Upper lobe of left lung (tissue), 6 donors: Measurements from ENCODE around the gene RNF212B. TPM values are rescaled to one million over a fixed set of nuclear protein-coding genes. Genes with fewer than 3 reads are reported as not detected.

Experiments
- ATAC-seq, 2 donors: fragments of 200-7000 bp; cut with Tn5 transposase; one replicate each; pipeline ENCODE4 v1.9.1; 2022; ENCODE audit warnings: mild to moderate bottlenecking in 2 of 2, moderate library complexity in 2 of 2; ENCODE audit not compliant: low FRiP score in 2 of 2
- DNase-seq, 2 donors: peaks; one replicate each; pipeline ENCODE4 v3.0.0-alpha.2; 2019 to 2020
- H3K27ac ChIP-seq, 4 donors: fragments of 200-600 bp; sonication (generic); one replicate each; pipeline ENCODE4 v1.5.1; 2016 to 2019
- H3K27me3 ChIP-seq, 4 donors: fragments of 200-600 bp; sonication (generic); one replicate each; pipeline ENCODE4 v1.5.1; 2017 to 2019
- H3K36me3 ChIP-seq, 4 donors: fragments of 200-600 bp; sonication (generic); one replicate each; pipeline ENCODE4 v1.5.1; 2016 to 2019
- H3K4me1 ChIP-seq, 4 donors: fragments of 200-600 bp; sonication (generic); one replicate each; pipeline ENCODE4 v1.5.1; 2018 to 2019
- H3K4me3 ChIP-seq, 4 donors: fragments of 200-600 bp; sonication (generic); one replicate each; pipeline ENCODE4 v1.5.1; 2017 to 2019; ENCODE audit warnings: mild to moderate bottlenecking in 2 of 4, moderate library complexity in 1 of 4
- H3K9me3 ChIP-seq, 4 donors: fragments of 200-600 bp; sonication (generic); one replicate each; pipeline ENCODE4 v1.5.1; 2018 to 2019
- CTCF ChIP-seq, 6 experiments: fragments of 450-650 bp in 4 of 6; fragments of 200-600 bp in 2 of 6; sonication (generic) in 2 of 6; IDR thresholded peaks; one replicate each; pipeline ENCODE4 v1.5.1; 2016 to 2019; ENCODE audit warnings: antibody characterized with exemption in 6 of 6
- EP300 ChIP-seq, 4 donors: sonication (generic); formaldehyde crosslinking; IDR thresholded peaks; one replicate each; pipeline ENCODE4 v1.5.1; 2017; ENCODE audit warnings: antibody characterized with exemption in 4 of 4, control low read depth in 2 of 4
- POLR2A ChIP-seq, 4 donors: fragments of 450-650 bp; IDR thresholded peaks; one replicate each; pipeline ENCODE4 v1.5.1; 2016 to 2017; ENCODE audit warnings: antibody characterized with exemption in 4 of 4, mild to moderate bottlenecking in 2 of 4
- POLR2AphosphoS5 ChIP-seq, 2 donors: sonication (generic); formaldehyde crosslinking; IDR thresholded peaks; one replicate each; pipeline ENCODE4 v1.5.1; 2017; ENCODE audit warnings: antibody characterized with exemption in 2 of 2
- WGBS, 2 donors: methylation state at CpG; one replicate each; pipeline ENCODE4 v1.1.5; 2017 to 2018; 5-methylcytosine and 5-hydroxymethylcytosine counted together
- small RNA-seq, 4 donors: library from RNA; depleted of rRNA; stranded (forward); fragments of <200 nt; gene quantifications; one replicate each; pipeline ENCODE3, GENCODE V24; 2016
- total RNA-seq, 6 donors: library from RNA; depleted of rRNA in 4 of 6; stranded (reverse); fragments of >200 nt in 4 of 6; gene quantifications; one replicate each; pipeline versions ENCODE4 v1.1.0 to v1.2.1, GENCODE V29; 2016 to 2021
- donor health status: DM: no; HTN: no; CAD: no; lungs with moderate emphysema.
- donor health status: DM: no; HTN: yes; CAD: no; lungs with severe emphysema.

The RNF212B gene
- total RNA-seq, 6 donors from 2014 or later, result not detected

- Histone ChIP-seq H3K36me3 (peaks cover 0 to 43% (median 30%) of the 10 kb centered on the region in 4 donors), H3K4me1 (peaks cover 14 to 23% (median 21%) of the 10 kb centered on the region in 4 donors), H3K9me3 (no peaks in the 10 kb centered on the region), H3K27ac (peak overlapping the region; percentile 95 to 99 (median 99)), H3K27me3 (no peaks in the 10 kb centered on the region), H3K4me3 (peak overlapping the region; percentile 87 to 97 (median 92))
- DNase-seq (peak in 1 of 2 donors; percentile 36), ATAC-seq (peak in 1 of 2 donors; percentile 59)
- TF ChIP-seq POLR2A (IDR thresholded peaks at IDR 0.05), result no peak
- no peak for TF ChIP-seq CTCF (IDR thresholded peaks at IDR 0.05)
- TF ChIP-seq EP300 (IDR thresholded peaks at IDR 0.05), result peak in 1 of 4 donors; percentile 3
- peak in 1 of 2 donors; percentile 14 for TF ChIP-seq POLR2AphosphoS5 (IDR thresholded peaks at IDR 0.05)
- WGBS, 2 donors, result 1% methylated on average over 16 to 49 of the region's 64 CpGs
These were observed 84.1 kb downstream of the RNF212B start for GRCh38 chr14:23321572-23322547.

Small RNA genes lying within 50 kb of the gene (small RNA-seq; reads per million reads assigned to genes)
- gene AL049829.1, result 0 reads per million in 4 donors
- gene RNU6-1046P, result 0 reads per million in 4 donors

Other genes starting within 250 kb of the RNF212B start
- gene C14orf93, start 227.8 kb upstream of the RNF212B start, total RNA-seq, result 10 to 100 TPM in 4 of 6 donors, 1 to 10 TPM in 2; 7.1 to 12.9 (median 11.4) TPM
- gene PSMB5, start 203.0 kb upstream of the RNF212B start, total RNA-seq, result 100 to 1,000 TPM in 2 of 6 donors, 10 to 100 TPM in 4; 58.7 to 147 (median 86.1) TPM
- gene PSMB11, start 195.7 kb upstream of the RNF212B start, total RNA-seq, result not detected
- gene CDH24, start 180.4 kb upstream of the RNF212B start, total RNA-seq, result 1 to 10 TPM; 2.0 to 8.0 (median 4.2) TPM
- 100 to 1,000 TPM in 5 of 6 donors, 10 to 100 TPM in 1; 91.1 to 350 (median 139) TPM for gene ACIN1, start 142.8 kb upstream of the RNF212B start, total RNA-seq
- 10 to 100 TPM in 5 of 6 donors, 1 to 10 TPM in 1; 4.9 to 52.5 (median 35.7) TPM for gene C14orf119, start 142.4 kb upstream of the RNF212B start, total RNA-seq
- not detected for gene CIROP, start 132.9 kb upstream of the RNF212B start, total RNA-seq
- under 1 TPM in 2 of 6 donors, not detected in 4; 0.31 to 0.77 TPM for gene CEBPE, start 118.7 kb upstream of the RNF212B start, total RNA-seq
- gene SLC7A8, start 54.3 kb upstream of the RNF212B start, total RNA-seq, result 10 to 100 TPM; 30.4 to 58.2 (median 42.0) TPM
- gene HOMEZ, start 48.2 kb downstream of the RNF212B start, total RNA-seq, result 10 to 100 TPM in 4 of 6 donors, 1 to 10 TPM in 2; 3.9 to 13.7 (median 11.2) TPM
- 10 to 100 TPM in 4 of 6 donors, 1 to 10 TPM in 2; 6.7 to 95.3 (median 12.8) TPM for gene PPP1R3E, start 64.9 kb downstream of the RNF212B start, total RNA-seq
- gene BCL2L2, start 68.9 kb downstream of the RNF212B start, total RNA-seq, result 10 to 100 TPM; 38.8 to 53.8 (median 47.3) TPM
- gene PABPN1, start 83.5 kb downstream of the RNF212B start, total RNA-seq, result 100 to 1,000 TPM in 3 of 6 donors, 10 to 100 TPM in 3; 47.6 to 325 (median 85.7) TPM
- 10 to 100 TPM in 4 of 6 donors, 1 to 10 TPM in 2; 5.8 to 16.8 (median 12.4) TPM for gene SLC22A17, start 115.0 kb downstream of the RNF212B start, total RNA-seq
- 10 to 100 TPM in 3 of 6 donors, 1 to 10 TPM in 3; 4.1 to 18.9 (median 9.3) TPM for gene EFS, start 127.2 kb downstream of the RNF212B start, total RNA-seq
- gene IL25, start 134.9 kb downstream of the RNF212B start, total RNA-seq, result not detected
- 1 to 10 TPM in 3 of 6 donors, under 1 TPM in 1, not detected in 2; 0.47 to 3.1 (median 2.3) TPM for gene CMTM5, start 139.1 kb downstream of the RNF212B start, total RNA-seq
- not detected for gene MYH6, start 170.3 kb downstream of the RNF212B start, total RNA-seq
- gene MYH7, start 197.7 kb downstream of the RNF212B start, total RNA-seq, result not detected
- 10 to 100 TPM; 25.4 to 42.6 (median 35.5) TPM for gene NGDN, start 231.8 kb downstream of the RNF212B start, total RNA-seq